ENCODE measurements around the gene SPOPL. TPM values are rescaled to one million over a fixed set of nuclear protein-coding genes. Genes with fewer than 3 reads are reported as not detected.

SPOPL gene
- polyA plus RNA-seq, 1 donor from 2014 or later, result 16.4 TPM

DNA sequence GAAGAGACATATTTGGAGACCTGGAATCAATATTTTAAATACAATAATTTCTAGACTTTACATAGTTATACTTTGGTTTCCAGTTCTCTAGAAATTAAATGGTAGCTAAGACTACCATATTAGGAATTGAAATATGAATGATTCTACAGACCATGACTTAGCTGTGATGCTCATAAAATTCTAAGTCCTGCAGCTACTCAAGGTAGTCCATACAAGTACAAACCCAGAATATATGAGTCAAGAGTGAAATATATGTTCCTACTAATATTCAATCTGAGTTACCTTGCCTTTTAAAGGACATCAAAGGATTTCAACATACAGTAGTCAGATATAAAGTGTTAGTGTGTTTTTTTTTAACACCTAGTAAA lies 10.1 kb upstream of the SPOPL start:
- no peaks in the 10 kb centered on the region for H3K36me3 ChIP-seq (ENCODE audit: insufficient read depth, low read length)
- H3K9ac ChIP-seq (ENCODE audit: low read length), result no peak overlapping the region
- H3K4me3 ChIP-seq (ENCODE audit: low read length), result no peak overlapping the region
- no peak for TF ChIP-seq CTCF (IDR thresholded peaks at IDR 0.05; ENCODE audit: poor library complexity, severe bottlenecking)
- no peak for TF ChIP-seq MXI1 (conservative IDR thresholded peaks at IDR 0.05; ENCODE audit: poor library complexity, severe bottlenecking)
- no peak for TF ChIP-seq EZH2 (IDR thresholded peaks at IDR 0.05; ENCODE audit: borderline replicate concordance, insufficient read depth, low read length, poor library complexity, severe bottlenecking)
- no peak for TF ChIP-seq EP300 (conservative IDR thresholded peaks at IDR 0.05; ENCODE audit: poor library complexity, severe bottlenecking)
- TF ChIP-seq RAD21 (conservative IDR thresholded peaks at IDR 0.05), result no peak
- no peak for TF ChIP-seq POLR2AphosphoS5 (IDR thresholded peaks at IDR 0.05)
- no peak for TF ChIP-seq REST (IDR thresholded peaks at IDR 0.05; ENCODE audit: borderline replicate concordance)
- TF ChIP-seq SMC3 (conservative IDR thresholded peaks at IDR 0.05; ENCODE audit: poor library complexity), result no peak
- TF ChIP-seq TAF1 (IDR thresholded peaks at IDR 0.05; ENCODE audit: low read depth), result no peak
- H3F3A ChIP-seq (ENCODE audit: insufficient read depth, low read length, poor library complexity, severe bottlenecking), result no peaks in the 10 kb centered on the region
- no peaks in the 10 kb centered on the region for H4K20me1 ChIP-seq (ENCODE audit: insufficient read depth)
- no peaks in the 10 kb centered on the region for H3K27me3 ChIP-seq (ENCODE audit: insufficient read depth, low read depth, low read length)
- H3K79me2 ChIP-seq (replicated peaks; ENCODE audit: insufficient read depth, low read length), result no peaks in the 10 kb centered on the region
- no peaks in the 10 kb centered on the region for H3K9me2 ChIP-seq (ENCODE audit: insufficient read depth, low read length)
- no peaks in the 10 kb centered on the region for H3K9me3 ChIP-seq (ENCODE audit: low read length)
- no peak overlapping the region for H3K27ac ChIP-seq (ENCODE audit: low read length)
- no peak overlapping the region for H2AFZ ChIP-seq (ENCODE audit: low read depth, low read length)
- H3K4me2 ChIP-seq (ENCODE audit: low read length), result no peak overlapping the region

- Histone ChIP-seq H3K9me3 (ENCODE audit: low read length) (no peaks in the 10 kb centered on the region), H3K36me3 (ENCODE audit: insufficient read depth, low read length) (no peaks in the 10 kb centered on the region), H3K9ac (ENCODE audit: low read length) (no peak overlapping the region), H3K27ac (ENCODE audit: low read length) (no peak overlapping the region), H3K4me3 (ENCODE audit: low read length) (no peak overlapping the region), H3K9me2 (ENCODE audit: insufficient read depth, low read length) (no peaks in the 10 kb centered on the region), H3K79me2 (replicated peaks; ENCODE audit: insufficient read depth, low read length) (no peaks in the 10 kb centered on the region), H3K4me2 (ENCODE audit: low read length) (no peak overlapping the region), H3K27me3 (ENCODE audit: insufficient read depth, low read depth, low read length) (no peaks in the 10 kb centered on the region), H3F3A (ENCODE audit: insufficient read depth, low read length, poor library complexity, severe bottlenecking) (no peaks in the 10 kb centered on the region), H4K20me1 (ENCODE audit: insufficient read depth) (no peaks in the 10 kb centered on the region), H2AFZ (ENCODE audit: low read depth, low read length) (no peak overlapping the region)
- no peak for TF ChIP-seq REST (IDR thresholded peaks at IDR 0.05; ENCODE audit: borderline replicate concordance)
- no peak for TF ChIP-seq CTCF (IDR thresholded peaks at IDR 0.05; ENCODE audit: poor library complexity, severe bottlenecking)
- no peak for TF ChIP-seq TAF1 (IDR thresholded peaks at IDR 0.05; ENCODE audit: low read depth)
- no peak for TF ChIP-seq POLR2AphosphoS5 (IDR thresholded peaks at IDR 0.05)
These were observed 9.4 kb upstream of the SPOPL start for GRCh38 chr2:138492160-138492559.
